ENCODE data around the gene GPR142. TPM values are rescaled to one million over a fixed set of nuclear protein-coding genes. Genes with fewer than 3 reads are reported as not detected.

GPR142 gene
- total RNA-seq, 1 donor from 2014 or later, result not detected

- intact Hi-C loops (cut with DNase I), result no loop called here
Measured at GRCh38 chr17:74412581-74412980, 45.3 kb downstream of the GPR142 start.

DNA sequence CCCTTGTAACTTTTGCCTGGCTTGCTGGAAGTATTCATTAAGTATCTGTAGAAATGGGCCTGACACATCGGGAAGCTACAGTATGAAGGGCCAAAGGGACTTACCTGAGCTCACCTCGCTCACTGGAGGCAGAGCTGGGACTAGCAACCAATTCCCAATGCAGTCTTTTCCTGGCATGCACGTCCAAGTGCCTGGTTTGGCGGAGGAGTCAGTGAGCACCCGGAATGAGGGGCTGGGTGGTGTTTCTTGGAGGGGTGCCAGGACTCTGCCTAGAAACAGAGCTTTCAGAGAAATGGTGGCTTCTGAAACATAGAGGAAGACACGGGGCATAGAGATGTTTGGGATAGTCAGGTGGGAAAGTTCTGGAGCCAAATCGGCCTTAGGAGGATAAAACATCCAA is 46.2 kb downstream of the GPR142 start:
- ATAC-seq, result no peak
- TF ChIP-seq, protein P1, sequence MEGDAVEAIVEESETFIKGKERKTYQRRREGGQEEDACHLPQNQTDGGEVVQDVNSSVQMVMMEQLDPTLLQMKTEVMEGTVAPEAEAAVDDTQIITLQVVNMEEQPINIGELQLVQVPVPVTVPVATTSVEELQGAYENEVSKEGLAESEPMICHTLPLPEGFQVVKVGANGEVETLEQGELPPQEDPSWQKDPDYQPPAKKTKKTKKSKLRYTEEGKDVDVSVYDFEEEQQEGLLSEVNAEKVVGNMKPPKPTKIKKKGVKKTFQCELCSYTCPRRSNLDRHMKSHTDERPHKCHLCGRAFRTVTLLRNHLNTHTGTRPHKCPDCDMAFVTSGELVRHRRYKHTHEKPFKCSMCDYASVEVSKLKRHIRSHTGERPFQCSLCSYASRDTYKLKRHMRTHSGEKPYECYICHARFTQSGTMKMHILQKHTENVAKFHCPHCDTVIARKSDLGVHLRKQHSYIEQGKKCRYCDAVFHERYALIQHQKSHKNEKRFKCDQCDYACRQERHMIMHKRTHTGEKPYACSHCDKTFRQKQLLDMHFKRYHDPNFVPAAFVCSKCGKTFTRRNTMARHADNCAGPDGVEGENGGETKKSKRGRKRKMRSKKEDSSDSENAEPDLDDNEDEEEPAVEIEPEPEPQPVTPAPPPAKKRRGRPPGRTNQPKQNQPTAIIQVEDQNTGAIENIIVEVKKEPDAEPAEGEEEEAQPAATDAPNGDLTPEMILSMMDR (IDR thresholded peaks at IDR 0.05), result no peak
- H3K27ac ChIP-seq, result no peak overlapping the region

More at GRCh38 chr17:74412581-74412980, 45.3 kb downstream of the GPR142 start:
- Histone ChIP-seq H3K27ac (no peak overlapping the region), H3K27me3 (ENCODE audit: low read depth) (no peaks in the 10 kb centered on the region), H3K36me3 (no peaks in the 10 kb centered on the region), H3K4me1 (no peaks in the 10 kb centered on the region), H3K9me3 (no peaks in the 10 kb centered on the region), H3K4me3 (no peak overlapping the region)
- DNase-seq, result no peak
- TF ChIP-seq, protein P1 (IDR thresholded peaks at IDR 0.05), result no peak
- ATAC-seq, result no peak

GRCh38 chr17:74414510-74414909 is 47.2 kb downstream of the GPR142 start:
- H3K9me3 ChIP-seq, result no peaks in the 10 kb centered on the region
- H3K27me3 ChIP-seq (ENCODE audit: low read depth), result no peaks in the 10 kb centered on the region
- no peak overlapping the region for H3K27ac ChIP-seq
- H3K4me3 ChIP-seq, result no peak overlapping the region
- DNase-seq (no peak), ATAC-seq (no peak)
- H3K36me3 ChIP-seq, result no peaks in the 10 kb centered on the region
- H3K4me1 ChIP-seq, result no peaks in the 10 kb centered on the region
- intact Hi-C loops (cut with DNase I), result no loop called here
- TF ChIP-seq, protein P1 (IDR thresholded peaks at IDR 0.05), result no peak

More for the DNA sequence above, 46.2 kb downstream of the GPR142 start:
- no peaks in the 10 kb centered on the region for H3K36me3 ChIP-seq
- intact Hi-C loops (cut with DNase I), result no loop called here
- H3K9me3 ChIP-seq, result no peaks in the 10 kb centered on the region
- no peak overlapping the region for H3K4me3 ChIP-seq
- no peaks in the 10 kb centered on the region for H3K27me3 ChIP-seq (ENCODE audit: low read depth)
- no peaks in the 10 kb centered on the region for H3K4me1 ChIP-seq
- no peak for DNase-seq

DNA sequence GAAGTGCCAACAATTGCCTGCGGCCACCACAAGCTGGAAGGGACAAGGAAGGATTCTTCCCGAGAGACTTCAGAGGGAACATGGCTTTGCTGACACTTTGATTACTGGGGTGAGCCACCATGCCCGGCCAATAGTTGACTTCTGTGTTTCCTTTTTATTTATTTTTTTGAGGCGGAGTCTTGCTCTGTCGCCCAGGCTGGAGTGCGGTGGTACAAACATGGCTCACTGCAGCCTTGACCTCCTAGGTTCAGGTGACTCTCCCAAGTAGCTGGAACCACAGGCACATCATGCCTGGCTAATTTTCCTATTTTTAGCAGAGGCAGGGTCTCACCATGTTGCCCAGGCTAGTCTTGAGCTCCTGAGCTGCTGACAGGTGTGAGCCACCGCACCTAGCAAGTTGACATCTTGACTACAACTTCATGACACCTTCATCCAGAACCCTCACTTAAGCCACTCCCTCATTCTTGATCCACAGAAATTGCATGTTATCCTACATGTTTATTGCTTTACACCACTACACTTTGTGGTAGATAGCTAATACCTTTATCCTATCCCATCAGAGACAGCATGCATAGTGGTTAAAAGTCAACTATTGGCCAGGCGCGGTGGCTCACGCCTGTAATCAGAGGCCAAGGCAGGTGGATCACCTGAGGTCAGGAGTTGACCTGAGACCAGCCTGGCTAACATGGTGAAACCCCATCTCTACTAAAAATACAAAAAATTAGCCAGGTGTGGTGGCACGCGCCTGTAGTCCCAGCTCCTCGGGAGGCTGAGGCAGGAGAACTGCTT is 48.5 kb downstream of the GPR142 start:
- H3K36me3 ChIP-seq, result no peaks in the 10 kb centered on the region
- no peak overlapping the region for H3K27ac ChIP-seq
- H3K9me3 ChIP-seq, result no peaks in the 10 kb centered on the region
- ATAC-seq (no peak), DNase-seq (no peak)
- no peak overlapping the region for H3K4me3 ChIP-seq
- TF ChIP-seq, protein P1 (IDR thresholded peaks at IDR 0.05), result no peak
- no peaks in the 10 kb centered on the region for H3K4me1 ChIP-seq
- no peaks in the 10 kb centered on the region for H3K27me3 ChIP-seq (ENCODE audit: low read depth)
- intact Hi-C loops (cut with DNase I), result no loop called here

GRCh38 chr17:74417178-74418045 is 50.1 kb downstream of the GPR142 start:
- H3K9me3 ChIP-seq, result no peaks in the 10 kb centered on the region
- intact Hi-C loops (cut with DNase I), result no loop called here
- H3K27me3 ChIP-seq (ENCODE audit: low read depth), result no peaks in the 10 kb centered on the region
- peak; percentile 39 to 63 for ATAC-seq
- no peak overlapping the region for H3K27ac ChIP-seq
- no peak for DNase-seq
- no peaks in the 10 kb centered on the region for H3K36me3 ChIP-seq
- H3K4me3 ChIP-seq, result no peak overlapping the region
- TF ChIP-seq, protein P1 (IDR thresholded peaks at IDR 0.05), result no peak
- H3K4me1 ChIP-seq, result no peaks in the 10 kb centered on the region
